Measurements from ENCODE around the gene PRUNE2. TPM values are rescaled to one million over a fixed set of nuclear protein-coding genes. Genes with fewer than 3 reads are reported as not detected.

PRUNE2 gene
- total RNA-seq, 2 donors from 2014 or later, result 58.6 to 78.9 TPM

GRCh38 chr9:76686756-76687155 lies 219.2 kb downstream of the PRUNE2 start:
- Histone ChIP-seq H3K27me3 (replicated peaks; ENCODE audit: insufficient read depth) (no peaks in the 10 kb centered on the region), H3K9me3 (no peaks in the 10 kb centered on the region), H3K36me3 (no peaks in the 10 kb centered on the region), H3K27ac (no peak overlapping the region), H3K4me3 (no peak overlapping the region), H3K4me1 (replicated peaks) (no peaks in the 10 kb centered on the region)
- intact Hi-C loops (cut with DNase I), result no loop called here
- TF ChIP-seq POLR2AphosphoS5 (IDR thresholded peaks at IDR 0.05) (no peak), CTCF (IDR thresholded peaks at IDR 0.05) (no peak), POLR2A (IDR thresholded peaks at IDR 0.05) (no peak)
- no peak for DNase-seq (ENCODE audit: low spot score)
- 69% methylated on average over 4 of the region's 4 CpGs for WGBS

- WGBS, result 79% methylated on average over 5 of the region's 5 CpGs
- no peaks in the 10 kb centered on the region for H3K27me3 ChIP-seq (replicated peaks; ENCODE audit: insufficient read depth)
- no peak for DNase-seq (ENCODE audit: low spot score)
- no peak overlapping the region for H3K27ac ChIP-seq
- no peaks in the 10 kb centered on the region for H3K36me3 ChIP-seq
- intact Hi-C loops (cut with DNase I), result no loop called here
- no peaks in the 10 kb centered on the region for H3K4me1 ChIP-seq (replicated peaks)
- TF ChIP-seq POLR2AphosphoS5 (IDR thresholded peaks at IDR 0.05) (no peak), CTCF (IDR thresholded peaks at IDR 0.05) (no peak), POLR2A (IDR thresholded peaks at IDR 0.05) (no peak)
- no peaks in the 10 kb centered on the region for H3K9me3 ChIP-seq
- H3K4me3 ChIP-seq, result no peak overlapping the region
Observed at GRCh38 chr9:76684213-76684612, 221.7 kb downstream of the PRUNE2 start.

- Histone ChIP-seq H3K27me3 (replicated peaks; ENCODE audit: insufficient read depth) (no peaks in the 10 kb centered on the region), H3K9me3 (no peaks in the 10 kb centered on the region), H3K27ac (no peak overlapping the region), H3K4me3 (no peak overlapping the region), H3K36me3 (no peaks in the 10 kb centered on the region), H3K4me1 (replicated peaks) (no peaks in the 10 kb centered on the region)
- no peak for DNase-seq (ENCODE audit: low spot score)
- TF ChIP-seq POLR2AphosphoS5 (IDR thresholded peaks at IDR 0.05) (no peak), POLR2A (IDR thresholded peaks at IDR 0.05) (no peak), CTCF (IDR thresholded peaks at IDR 0.05) (no peak)
- intact Hi-C loops (cut with DNase I), result no loop called here
- 23% methylated on average over 2 of the region's 2 CpGs for WGBS
Observed at GRCh38 chr9:76681556-76681955, 224.4 kb downstream of the PRUNE2 start.

GRCh38 chr9:76680716-76681425 lies 225.0 kb downstream of the PRUNE2 start:
- H3K4me1 ChIP-seq (replicated peaks), result no peaks in the 10 kb centered on the region
- 79% methylated on average over 10 of the region's 10 CpGs for WGBS
- no peak for TF ChIP-seq CTCF (IDR thresholded peaks at IDR 0.05)
- no peak for TF ChIP-seq POLR2A (IDR thresholded peaks at IDR 0.05)
- TF ChIP-seq POLR2AphosphoS5 (IDR thresholded peaks at IDR 0.05), result no peak
- no peak overlapping the region for H3K27ac ChIP-seq
- no peak for DNase-seq (ENCODE audit: low spot score)
- H3K36me3 ChIP-seq, result no peaks in the 10 kb centered on the region
- H3K9me3 ChIP-seq, result no peaks in the 10 kb centered on the region
- H3K4me3 ChIP-seq, result no peak overlapping the region
- intact Hi-C loops (cut with DNase I), result no loop called here
- H3K27me3 ChIP-seq (replicated peaks; ENCODE audit: insufficient read depth), result no peaks in the 10 kb centered on the region

- H3K4me3 ChIP-seq, result no peak overlapping the region
- no peaks in the 10 kb centered on the region for H3K9me3 ChIP-seq
- H3K27ac ChIP-seq, result no peak overlapping the region
- H3K27me3 ChIP-seq (replicated peaks; ENCODE audit: insufficient read depth), result no peaks in the 10 kb centered on the region
- no peak for DNase-seq (ENCODE audit: low spot score)
- H3K36me3 ChIP-seq, result no peaks in the 10 kb centered on the region
- WGBS, result 66% methylated on average over 15 of the region's 15 CpGs
- no peak for TF ChIP-seq POLR2AphosphoS5 (IDR thresholded peaks at IDR 0.05)
- TF ChIP-seq POLR2A (IDR thresholded peaks at IDR 0.05), result no peak
- TF ChIP-seq CTCF (IDR thresholded peaks at IDR 0.05), result no peak
- intact Hi-C loops (cut with DNase I), result no loop called here
- H3K4me1 ChIP-seq (replicated peaks), result no peaks in the 10 kb centered on the region
Observed at GRCh38 chr9:76677481-76678055, 228.3 kb downstream of the PRUNE2 start.

All from prostate gland (tissue), 2 donors.